ENCODE measurements around the gene GSK3B. TPM values are rescaled to one million over a fixed set of nuclear protein-coding genes. Genes with fewer than 3 reads are reported as not detected.

The GSK3B gene
- total and polyA plus RNA-seq, 2 donors (not counting 1 experiment from before 2014, with no cell fraction given), result 12.3 to 33.3 TPM

DNA sequence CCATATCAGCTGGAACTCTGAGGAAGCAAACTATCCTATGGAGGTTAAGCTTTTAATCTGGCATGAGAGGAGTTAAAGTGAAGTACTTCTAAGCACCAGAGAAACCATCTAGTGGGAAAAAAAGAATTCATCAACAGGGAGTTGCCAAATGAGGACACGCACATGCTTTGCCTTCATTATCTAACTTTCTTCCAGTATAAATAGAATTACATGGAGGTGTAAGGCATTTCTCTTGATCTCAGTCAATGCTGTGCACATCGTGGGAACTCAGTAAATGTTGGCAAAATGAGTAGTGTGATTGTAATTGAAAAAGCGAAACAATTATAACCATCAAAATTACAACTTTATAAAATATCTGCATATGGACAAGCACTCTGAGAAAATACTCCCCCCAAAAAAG lies 8.0 kb upstream of the GSK3B start:
- Histone ChIP-seq H3K4me3 (ENCODE audit: control extremely low read depth in 1 of 5, extremely low read depth in 1 of 5, insufficient read depth in 1 of 5, low read depth in 2 of 5, low read length in 4 of 5) (no peak overlapping the region), H3K27me3 (replicated peaks in 1 of 4; ENCODE audit: control extremely low read depth in 1 of 4, control insufficient read depth in 3 of 4, insufficient read depth in 4 of 4, low read length in 3 of 4) (no peaks in the 10 kb centered on the region), H3K4me1 (ENCODE audit: control insufficient read depth in 2 of 2, insufficient read depth in 2 of 2, low read length in 2 of 2) (no peaks in the 10 kb centered on the region), H3K27ac (ENCODE audit: low read length in 2 of 2) (no peak overlapping the region), H3K4me2 (replicated peaks; ENCODE audit: low read depth, low read length, poor library complexity, severe bottlenecking) (no peak overlapping the region), H3K9me3 (ENCODE audit: control extremely low read depth in 1 of 3, control insufficient read depth in 2 of 3, insufficient read depth in 1 of 3, low read length in 2 of 3) (no peaks in the 10 kb centered on the region), H4K20me1 (ENCODE audit: control insufficient read depth, insufficient read depth, low read length, poor library complexity, severe bottlenecking) (no peaks in the 10 kb centered on the region), H3K36me3 (replicated peaks in 1 of 2; ENCODE audit: control extremely low read depth in 1 of 2, control insufficient read depth in 1 of 2, extremely low read depth in 1 of 2, insufficient read depth in 2 of 2, low read length in 1 of 2) (no peaks in the 10 kb centered on the region), H3K9ac (ENCODE audit: low read length) (no peak overlapping the region), H2AFZ (ENCODE audit: insufficient read depth, low read depth, low read length, poor library complexity, severe bottlenecking) (no peak overlapping the region), H3K79me2 (ENCODE audit: control insufficient read depth, insufficient read depth, low read length) (peaks cover 35% of the 10 kb centered on the region)
- Mint-ChIP-seq H3K4me3 (no peak overlapping the region), H3K27me3 (no peaks in the 10 kb centered on the region), H3K4me1 (peaks cover 22% of the 10 kb centered on the region), H3K27ac (no peak overlapping the region), H3K9me3 (ENCODE audit: insufficient read depth) (no peaks in the 10 kb centered on the region)
- ATAC-seq (ENCODE audit: low read depth), result no peak
- no CpG with 5 or more reads among the region's 3 CpGs for WGBS (ENCODE audit: insufficient coverage)
- intact Hi-C loops (cut with micrococcal nuclease), result no loop called here
- no peak for DNase-seq
- TF ChIP-seq EZH2 (IDR thresholded peaks at IDR 0.05; ENCODE audit: borderline replicate concordance, insufficient read depth, low read depth, low read length, poor library complexity, severe bottlenecking), result no peak
- no peak for TF ChIP-seq CTCF (IDR thresholded peaks at IDR 0.05)
- ChIA-PET POLR2A (no interaction called here), CTCF (no interaction called here)

DNA sequence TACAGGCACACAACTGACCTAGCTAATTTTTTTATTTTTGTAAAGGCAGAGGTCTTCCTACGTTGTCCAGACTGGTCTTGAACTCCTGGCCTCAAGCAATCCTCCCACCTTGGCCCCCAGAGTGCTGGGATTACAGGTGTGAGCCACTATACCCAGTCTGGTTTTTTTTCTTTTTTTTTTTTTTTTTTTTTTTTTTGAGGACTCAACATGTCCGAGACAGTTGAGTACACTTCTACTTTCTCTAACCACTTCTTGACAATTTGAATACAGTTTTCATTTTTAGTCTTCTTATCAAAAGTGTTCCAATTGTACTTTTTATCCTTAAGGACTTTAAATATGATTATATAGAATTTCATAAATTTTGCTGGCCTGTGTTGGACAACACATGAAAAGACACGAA lies 7.4 kb upstream of the GSK3B start:
- peaks cover 22% of the 10 kb centered on the region for H3K4me1 Mint-ChIP-seq
- intact Hi-C loops (cut with micrococcal nuclease), result no loop called here
- ChIA-PET POLR2A (no interaction called here), CTCF (no interaction called here)
- Histone ChIP-seq H3K79me2 (ENCODE audit: control insufficient read depth, insufficient read depth, low read length) (peaks cover 40% of the 10 kb centered on the region), H2AFZ (ENCODE audit: insufficient read depth, low read depth, low read length, poor library complexity, severe bottlenecking) (no peak overlapping the region), H3K36me3 (replicated peaks in 1 of 2; ENCODE audit: control extremely low read depth in 1 of 2, control insufficient read depth in 1 of 2, extremely low read depth in 1 of 2, insufficient read depth in 2 of 2, low read length in 1 of 2) (no peaks in the 10 kb centered on the region), H3K4me1 (ENCODE audit: control insufficient read depth in 2 of 2, insufficient read depth in 2 of 2, low read length in 2 of 2) (peaks cover 0 to 2% of the 10 kb centered on the region in 2 donors), H3K4me3 (ENCODE audit: control extremely low read depth in 1 of 5, extremely low read depth in 1 of 5, insufficient read depth in 1 of 5, low read depth in 2 of 5, low read length in 4 of 5) (no peak overlapping the region), H3K9me3 (ENCODE audit: control extremely low read depth in 1 of 3, control insufficient read depth in 2 of 3, insufficient read depth in 1 of 3, low read length in 2 of 3) (no peaks in the 10 kb centered on the region), H4K20me1 (ENCODE audit: control insufficient read depth, insufficient read depth, low read length, poor library complexity, severe bottlenecking) (no peaks in the 10 kb centered on the region), H3K27me3 (replicated peaks in 1 of 4; ENCODE audit: control extremely low read depth in 1 of 4, control insufficient read depth in 3 of 4, insufficient read depth in 4 of 4, low read length in 3 of 4) (no peaks in the 10 kb centered on the region), H3K9ac (ENCODE audit: low read length) (no peak overlapping the region), H3K4me2 (replicated peaks; ENCODE audit: low read depth, low read length, poor library complexity, severe bottlenecking) (no peak overlapping the region), H3K27ac (ENCODE audit: low read length in 2 of 2) (no peak overlapping the region)
- TF ChIP-seq EZH2 (IDR thresholded peaks at IDR 0.05; ENCODE audit: borderline replicate concordance, insufficient read depth, low read depth, low read length, poor library complexity, severe bottlenecking) (no peak), CTCF (IDR thresholded peaks at IDR 0.05) (no peak)
- WGBS (ENCODE audit: insufficient coverage), result no CpG with 5 or more reads among the region's 3 CpGs
- no peak overlapping the region for H3K4me3 Mint-ChIP-seq
- no peak for DNase-seq
- H3K27me3 Mint-ChIP-seq, result no peaks in the 10 kb centered on the region
- H3K27ac Mint-ChIP-seq, result no peak overlapping the region
- no peaks in the 10 kb centered on the region for H3K9me3 Mint-ChIP-seq (ENCODE audit: insufficient read depth)
- no peak for ATAC-seq (ENCODE audit: low read depth)

Measured in B cell (primary cell).